ENCODE data around the gene SCARF2. TPM values are rescaled to one million over a fixed set of nuclear protein-coding genes. Genes with fewer than 3 reads are reported as not detected.
A peak's percentile ranks its signal among the peaks of the same experiment; 100 is the strongest.

The SCARF2 gene
- polyA plus RNA-seq, 3 donors = 16.1 to 29.6 (median 24.3) TPM

GRCh38 chr22:20441631-20442484 lies 4.2 kb upstream of the SCARF2 start:
- DNase-seq = no peak

GRCh38 chr22:20440637-20441591 lies 3.3 kb upstream of the SCARF2 start:
- no peak for DNase-seq

- DNase-seq = no peak
Measured at GRCh38 chr22:20439928-20440575, 2.4 kb upstream of the SCARF2 start.

- DNase-seq = no peak
Measured at GRCh38 chr22:20439556-20439927, 1.9 kb upstream of the SCARF2 start.

- no peak for DNase-seq
Measured at GRCh38 chr22:20438678-20439492, 1.3 kb upstream of the SCARF2 start.

- DNase-seq = no peak
Measured at GRCh38 chr22:20438427-20438677, 727 bp upstream of the SCARF2 start.

- DNase-seq = no peak
Measured at GRCh38 chr22:20436768-20437612, 635 bp downstream of the SCARF2 start.

- peak; percentile 71 for DNase-seq
Measured at GRCh38 chr22:20436307-20436767, 1.3 kb downstream of the SCARF2 start.

- no peak for DNase-seq
Measured at GRCh38 chr22:20435436-20436306, 2.0 kb downstream of the SCARF2 start.

- no peak for DNase-seq
Measured at GRCh38 chr22:20434773-20435172, 2.9 kb downstream of the SCARF2 start.

- DNase-seq = no peak
Measured at GRCh38 chr22:20434264-20434751, 3.3 kb downstream of the SCARF2 start.

GRCh38 chr22:20433686-20434241 lies 3.9 kb downstream of the SCARF2 start:
- no peak for DNase-seq

- no peak for DNase-seq
Measured at GRCh38 chr22:20433191-20433590, 4.4 kb downstream of the SCARF2 start.

GRCh38 chr22:20432244-20432686 lies 5.4 kb downstream of the SCARF2 start:
- no peak for DNase-seq

- DNase-seq = no peak
Measured at GRCh38 chr22:20431511-20432192, 6.0 kb downstream of the SCARF2 start.

- no peak for DNase-seq
Measured at GRCh38 chr22:20430720-20431510, 6.7 kb downstream of the SCARF2 start.

- no peak for DNase-seq
Measured at GRCh38 chr22:20430101-20430719, 7.4 kb downstream of the SCARF2 start.
